PFSK-1 (cell line): ENCODE results near the gene SLC22A3.

Experiments used
- POLR2AphosphoS5 ChIP-seq: IDR thresholded peaks from 2 replicates; pipeline ENCODE4 v1.6.1; 2012; ENCODE audit warnings: low read depth, mild to moderate bottlenecking, control low read depth, low read length, moderate library complexity
- REST ChIP-seq, 2 experiments: IDR thresholded peaks; 2 replicates each; pipeline versions ENCODE4 v1.6.1 to v1.8.0; 2011 to 2012; ENCODE audit warnings: low read depth in 2 of 2, low read length in 2 of 2, control low read depth in 1 of 2, inconsistent platforms in 1 of 2, mild to moderate bottlenecking in 1 of 2, moderate library complexity in 1 of 2; ENCODE audit not compliant: insufficient read depth in 1 of 2

- TF ChIP-seq POLR2AphosphoS5 (no peak), REST (IDR thresholded peaks at IDR 0.05; ENCODE audit: insufficient read depth in 1 of 2, low read depth in 2 of 2, low read length in 2 of 2) (no peak)
Measured at GRCh38 chr6:160417550-160417949, 69.4 kb downstream of the SLC22A3 start.
